Epithelial cell of prostate (primary cell): ENCODE data around the gene PTPN1.
A peak's percentile ranks its signal among the peaks of the same experiment; 100 is the strongest.
"Not testable (repeated sequence)": the region's sequence is repeated elsewhere in the genome, so short reads cannot be mapped to it uniquely, and the experiment has no call there.

Experiments used
- DNase-seq: peaks from one replicate; pipeline ENCODE4 v3.0.0-alpha.2; 2011; ENCODE audit warnings: low read depth, low spot score
- H3K27ac ChIP-seq: fragments of 450-650 bp; 2 replicates; pipeline ENCODE4 v1.5.1; 2017; ENCODE audit warnings: mild to moderate bottlenecking

The PTPN1 gene

DNA sequence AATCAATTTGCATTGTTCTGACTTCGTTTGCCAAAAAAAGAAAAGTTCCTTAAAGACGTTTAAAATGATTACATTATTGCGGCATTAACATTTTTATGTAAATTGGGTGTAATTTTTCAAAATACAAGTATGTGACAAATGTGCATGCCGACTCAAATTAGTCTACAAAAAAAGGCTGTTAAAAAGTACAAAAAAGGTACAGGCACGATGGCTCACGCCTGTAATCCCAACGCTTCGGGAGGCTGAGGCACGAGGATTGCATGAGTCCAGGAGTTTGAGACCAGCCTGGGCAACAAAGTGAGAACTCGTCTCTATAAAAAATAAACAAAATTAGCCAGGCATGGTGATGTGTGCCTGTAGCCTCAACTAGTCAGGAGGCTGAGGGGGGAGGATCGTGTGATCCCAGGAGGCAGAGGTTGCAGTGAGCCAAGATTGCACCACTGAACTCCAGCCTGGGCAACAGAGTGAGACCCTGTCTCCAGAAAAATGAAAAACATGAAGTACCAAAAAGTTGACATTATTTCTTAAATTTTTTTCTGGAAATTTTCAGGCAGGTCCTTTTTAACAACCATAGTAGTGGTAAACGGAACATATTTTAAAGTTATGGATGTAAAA, 90.2 kb downstream of the PTPN1 start:
- DNase-seq = no peak
- no peak overlapping the region for H3K27ac ChIP-seq

DNA sequence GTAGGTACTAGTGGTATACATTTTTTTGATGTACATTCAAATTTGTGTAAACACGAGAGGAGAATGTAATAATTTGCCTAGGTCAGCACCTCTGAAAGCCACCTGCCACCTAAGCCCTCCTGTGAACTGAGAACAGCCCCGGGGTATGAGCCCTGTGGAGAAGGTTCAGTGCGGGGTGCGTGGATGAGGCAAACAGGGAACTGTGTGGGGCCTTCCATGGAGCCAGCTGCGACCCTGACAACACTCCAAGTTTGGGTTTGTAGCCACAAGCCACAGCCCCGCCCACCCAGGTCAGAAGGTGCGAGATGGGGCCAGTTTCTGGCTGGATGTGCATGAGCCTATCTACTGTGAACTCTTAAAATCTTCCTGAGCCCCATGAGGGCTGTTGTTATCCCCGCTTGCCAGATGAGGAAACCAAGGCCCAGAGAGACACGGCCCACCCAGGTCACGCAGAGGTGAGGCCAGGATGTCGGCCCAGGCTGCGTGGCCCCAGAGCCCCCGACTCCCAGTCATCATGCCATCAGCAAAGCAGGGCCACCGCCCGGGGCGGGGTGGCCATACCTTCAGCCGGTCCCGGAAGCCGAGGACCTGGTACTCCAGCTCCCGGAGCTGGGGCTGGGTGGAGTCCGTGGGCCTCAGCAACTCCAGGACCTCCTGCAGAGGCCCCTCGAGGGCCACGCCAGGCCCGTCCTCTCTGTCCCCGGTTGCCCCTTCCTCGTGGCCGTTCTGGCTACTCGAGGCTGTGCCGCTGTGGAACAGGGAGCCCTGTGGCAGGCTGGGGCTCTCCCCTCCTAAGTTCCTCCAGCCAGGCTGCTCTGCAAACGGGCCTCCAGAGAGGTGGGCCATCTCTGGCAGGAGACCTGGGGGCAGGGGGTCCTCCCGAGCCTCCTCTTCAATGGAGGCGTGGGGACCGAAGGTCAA, 91.6 kb downstream of the PTPN1 start:
- DNase-seq = no peak
- no peak overlapping the region for H3K27ac ChIP-seq

DNA sequence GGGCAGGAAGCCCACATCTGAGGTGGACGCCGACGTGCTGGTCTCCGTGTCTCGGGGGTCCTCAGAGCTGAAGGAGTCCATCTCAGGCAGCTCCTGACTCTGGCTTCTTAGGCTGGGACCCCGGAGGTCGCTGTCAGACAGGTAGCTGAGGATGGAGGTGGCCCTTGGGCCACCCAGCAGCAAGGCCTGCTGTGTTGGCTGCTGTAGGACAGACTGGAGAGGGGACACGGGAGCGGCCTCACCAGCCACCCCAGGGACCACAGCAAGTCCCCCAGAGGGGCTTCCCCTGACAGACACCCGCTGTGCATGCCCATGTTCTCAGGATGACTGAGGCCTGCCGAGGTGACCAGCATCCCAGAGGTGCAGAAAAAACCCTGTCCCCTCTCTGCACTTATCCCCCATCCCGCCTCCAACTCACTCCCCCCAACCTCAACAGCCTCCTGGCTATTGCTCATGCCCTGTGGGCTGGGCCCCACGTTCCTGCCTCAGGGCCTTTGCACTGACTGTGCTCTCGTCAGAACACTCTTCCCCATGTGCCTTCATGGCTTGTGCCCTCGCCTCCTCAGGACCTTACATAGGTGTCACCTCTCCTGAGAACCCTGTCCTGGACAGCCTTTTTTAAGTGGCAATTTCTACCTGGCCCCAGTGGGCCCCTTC, 92.4 kb downstream of the PTPN1 start:
- H3K27ac ChIP-seq = no peak overlapping the region
- DNase-seq = no peak

DNA sequence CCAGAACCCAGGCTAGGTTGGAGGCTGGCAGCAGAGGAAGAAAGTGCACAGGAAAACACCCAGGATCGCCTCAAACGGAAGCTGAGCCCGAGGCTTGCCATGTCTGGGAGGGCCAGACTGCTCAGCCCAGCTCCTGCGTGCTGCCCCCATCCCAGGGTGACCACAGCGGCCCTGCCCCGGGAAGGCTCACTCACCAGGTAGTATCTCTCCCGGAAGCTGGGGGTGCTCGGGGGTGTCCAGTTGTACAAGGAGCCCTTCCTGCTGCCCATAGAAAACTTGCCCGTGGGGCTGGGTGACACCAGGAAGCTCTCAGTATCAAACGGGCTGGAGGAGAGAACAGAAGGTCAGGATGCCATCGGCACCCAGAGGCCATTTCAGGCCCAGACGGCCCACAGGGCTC, 94.3 kb downstream of the PTPN1 start:
- no peak for DNase-seq
- no peak overlapping the region for H3K27ac ChIP-seq

DNA sequence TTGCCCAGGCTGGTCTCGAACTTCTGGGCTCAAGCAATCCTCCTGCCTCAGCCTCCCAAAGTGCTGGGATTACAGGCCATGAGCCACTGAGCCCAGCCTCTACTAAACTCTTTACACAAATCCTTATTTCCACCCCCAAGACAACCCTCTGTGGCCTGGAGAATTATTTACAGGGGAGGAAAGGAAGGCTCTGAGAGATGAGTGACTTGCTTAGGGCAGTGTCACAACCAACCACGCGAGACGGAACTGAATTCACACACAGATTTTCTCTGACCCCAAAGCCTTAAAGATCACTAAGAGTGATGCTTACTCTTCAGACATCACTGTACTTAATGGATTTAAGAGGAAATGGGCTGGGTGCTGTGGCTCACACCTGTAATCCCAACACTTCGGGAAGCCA, 95.0 kb downstream of the PTPN1 start:
- no peak for DNase-seq
- no peak overlapping the region for H3K27ac ChIP-seq

DNA sequence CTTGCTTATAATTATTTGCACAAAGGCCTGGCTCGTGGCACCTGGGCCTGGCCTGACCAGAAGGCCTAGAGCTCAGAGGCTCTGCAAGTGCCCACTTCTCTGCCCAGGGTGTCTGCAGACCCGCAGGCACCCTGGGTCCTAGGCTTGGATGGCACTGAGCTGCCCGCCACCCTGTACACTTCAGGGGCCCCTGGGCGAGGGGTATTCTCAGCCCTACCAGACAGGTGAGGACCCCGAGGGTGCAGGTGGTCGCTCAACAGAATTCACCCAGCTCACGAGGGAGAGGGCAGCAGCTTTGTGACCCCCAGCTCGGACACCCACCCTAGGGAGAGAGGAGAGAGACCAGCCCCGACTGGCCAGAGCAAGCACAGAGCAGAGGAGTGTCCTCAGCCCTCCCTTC, 97.3 kb downstream of the PTPN1 start:
- DNase-seq = no peak
- no peak overlapping the region for H3K27ac ChIP-seq

DNA sequence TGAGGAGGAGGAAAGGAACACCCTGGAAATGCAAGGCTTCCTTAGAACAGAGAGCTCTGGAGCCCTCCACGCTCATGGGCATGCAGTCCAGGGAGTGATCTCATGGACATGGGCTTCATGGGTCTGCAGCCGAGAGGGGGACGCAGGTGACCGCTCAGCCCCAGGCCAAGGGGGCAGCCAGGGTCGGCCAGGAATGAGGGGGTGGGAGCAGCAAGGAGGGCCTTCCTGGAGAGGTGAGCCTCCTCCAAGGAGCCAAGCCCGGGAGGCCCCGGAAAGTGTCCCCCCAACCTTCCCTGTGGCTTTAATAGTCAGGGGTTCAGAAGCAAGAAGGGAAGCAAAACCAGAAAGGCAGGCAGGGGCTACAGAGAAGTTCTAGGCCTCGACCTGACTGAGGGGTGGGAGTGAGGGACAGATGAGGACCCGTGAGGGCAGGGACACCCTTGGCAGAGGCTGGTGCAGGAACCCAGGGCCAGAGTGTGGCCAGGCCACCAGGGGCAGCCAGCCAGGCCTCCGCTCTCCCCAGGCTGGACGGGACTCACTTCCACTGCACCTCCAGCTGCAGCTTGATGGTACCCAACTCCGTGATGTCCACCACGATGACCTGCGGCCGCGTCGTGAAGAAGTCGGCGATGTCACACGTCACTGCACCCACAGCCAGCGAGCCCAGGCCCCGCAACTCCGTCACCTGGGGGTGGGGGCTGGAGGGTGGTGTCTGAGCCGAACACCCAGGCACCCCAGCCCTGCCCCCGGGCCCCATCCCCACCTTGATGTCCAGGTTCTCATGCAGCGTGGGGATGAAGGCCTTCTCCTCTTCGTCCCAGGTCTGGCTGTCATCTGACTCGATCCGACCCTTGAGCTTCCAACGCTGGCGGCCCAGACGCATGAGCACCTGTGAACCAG, 97.9 kb downstream of the PTPN1 start:
- no peak overlapping the region for H3K27ac ChIP-seq
- no peak for DNase-seq

DNA sequence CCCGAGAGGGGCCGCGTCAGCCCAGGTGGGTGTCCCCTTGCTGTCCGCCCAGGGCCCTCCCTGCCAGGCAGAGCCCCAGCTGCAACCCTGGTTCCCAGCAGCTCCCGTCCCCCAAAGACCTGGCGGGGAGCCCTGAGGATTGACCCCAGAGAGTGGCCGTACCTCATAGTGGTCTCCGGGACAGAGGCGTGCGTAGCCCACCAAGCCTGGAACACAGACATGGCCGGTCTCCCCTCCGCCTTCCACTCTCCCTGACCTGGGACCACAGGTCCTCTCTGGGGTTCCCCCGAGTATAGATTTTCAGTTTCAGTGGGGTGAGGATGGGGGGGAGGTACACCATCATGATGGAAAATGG, 98.5 kb downstream of the PTPN1 start:
- H3K27ac ChIP-seq = no peak overlapping the region
- DNase-seq = no peak

DNA sequence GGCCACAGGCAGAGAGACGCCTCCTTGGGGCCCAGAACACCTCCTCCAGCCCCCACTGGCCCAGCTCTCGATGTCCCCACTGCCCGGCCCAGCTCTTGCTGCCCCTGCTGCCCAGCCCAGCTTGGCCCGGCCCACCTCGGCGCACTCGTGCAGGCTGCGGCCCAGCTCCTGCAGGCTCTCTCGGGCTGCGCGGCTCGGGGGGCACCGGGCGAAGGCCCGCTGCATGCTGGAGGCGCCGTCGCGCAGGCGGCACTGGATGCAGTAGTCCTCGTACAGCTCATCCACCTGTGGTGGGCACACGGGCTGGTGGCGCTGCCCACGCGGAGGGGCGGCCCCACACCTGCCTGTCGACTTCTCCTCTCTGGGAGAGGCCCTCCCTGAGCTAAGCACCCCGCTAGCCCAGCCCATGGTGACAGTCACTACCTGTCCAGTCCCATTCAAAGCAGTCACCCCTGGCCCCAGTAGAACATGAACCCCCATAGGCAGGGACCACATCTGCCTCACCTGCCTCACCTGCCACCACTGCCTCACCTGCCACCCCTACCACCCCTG, 99.3 kb downstream of the PTPN1 start:
- DNase-seq = no peak
- no peak overlapping the region for H3K27ac ChIP-seq

DNA sequence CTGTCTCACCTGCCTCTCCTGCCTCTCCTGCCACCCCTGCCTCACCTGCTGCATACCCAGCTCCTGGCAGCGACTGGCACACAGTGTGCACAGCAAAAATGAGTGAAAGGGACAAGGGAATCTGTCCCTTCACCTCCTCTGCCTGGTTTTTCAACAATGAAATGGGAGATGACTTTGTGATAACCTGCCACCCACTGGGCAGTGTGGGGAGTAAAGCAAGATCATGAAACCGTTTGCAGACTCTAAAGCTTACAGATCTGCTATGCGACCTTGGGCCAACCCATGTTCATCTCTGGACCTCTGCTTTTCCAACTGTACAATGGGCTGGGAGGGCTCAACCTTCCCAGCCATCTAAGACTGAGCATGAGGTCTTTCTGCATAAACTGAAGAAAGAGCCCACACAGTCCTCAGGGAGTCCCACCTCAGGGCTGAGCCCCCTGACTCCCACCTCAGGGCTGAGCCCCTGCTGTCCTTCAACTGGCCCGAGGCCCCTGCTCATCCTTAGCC, 100.1 kb downstream of the PTPN1 start:
- no peak overlapping the region for H3K27ac ChIP-seq
- no peak for DNase-seq

DNA sequence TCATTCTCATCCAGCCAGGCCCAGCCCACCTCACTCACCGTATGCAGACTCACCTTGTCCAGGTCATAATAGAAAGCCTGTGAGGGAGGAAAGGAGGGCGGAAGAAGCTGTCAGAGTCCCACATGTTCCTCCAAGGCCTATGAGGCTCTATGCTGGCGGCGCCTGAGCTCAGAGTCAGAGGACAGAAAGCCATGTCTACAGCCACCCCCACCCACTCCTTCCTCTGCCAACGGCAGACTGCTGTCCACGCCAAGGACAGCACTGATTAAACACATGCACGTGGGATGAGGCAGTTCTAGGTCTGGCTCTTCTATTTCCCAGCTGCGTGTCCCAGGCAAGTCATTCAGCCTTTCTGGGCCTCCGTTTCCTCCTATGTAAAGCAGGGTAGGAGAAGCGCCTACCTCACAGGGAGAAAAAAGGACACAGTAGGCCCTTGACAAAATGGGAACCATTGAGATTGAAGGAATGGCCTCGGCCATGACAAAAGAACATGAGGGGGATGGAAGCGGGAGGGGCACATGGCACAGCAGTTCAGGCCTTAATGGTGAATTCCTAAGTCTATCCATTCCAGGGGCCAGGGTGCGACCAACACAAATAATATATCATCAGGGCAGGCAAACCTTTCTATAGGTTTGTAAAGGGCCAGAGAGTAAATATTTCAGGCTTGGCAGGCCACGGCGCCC, 101.1 kb downstream of the PTPN1 start:
- H3K27ac ChIP-seq = no peak overlapping the region
- DNase-seq = no peak

DNA sequence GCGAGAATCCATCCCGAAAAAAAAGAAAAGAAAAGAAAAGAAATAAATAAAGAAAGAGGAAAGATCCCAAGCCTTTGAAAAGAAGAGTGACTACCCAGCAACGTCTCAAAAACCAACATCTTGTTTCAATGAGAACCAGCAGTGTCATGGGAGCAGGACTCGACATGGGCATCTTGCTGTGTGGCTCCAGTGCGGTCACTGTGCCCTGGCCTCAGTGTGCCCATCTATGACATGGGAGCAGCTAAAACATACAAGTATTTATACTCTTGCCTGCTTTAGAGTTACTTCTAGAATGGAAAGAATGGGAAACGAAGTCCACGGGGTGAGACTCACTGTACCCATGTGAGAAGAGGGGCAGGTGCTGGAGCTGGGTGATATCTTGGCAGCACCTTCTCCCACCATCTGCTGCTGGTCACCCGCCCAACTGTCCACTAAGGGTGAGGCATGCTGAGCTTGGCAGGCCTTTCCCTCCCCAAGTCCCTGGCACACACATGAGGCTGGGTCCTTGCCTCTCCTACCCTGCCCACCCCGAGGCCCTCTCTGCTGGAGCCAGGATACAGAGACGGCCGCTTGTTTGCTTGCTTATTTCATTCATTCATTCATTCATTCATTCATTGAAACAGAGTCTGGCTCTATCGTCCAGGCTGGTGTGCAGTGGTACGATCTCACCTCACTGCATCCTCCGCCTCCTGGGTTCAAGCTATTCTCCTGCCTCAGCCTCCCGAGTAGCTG, 103.4 kb downstream of the PTPN1 start:
- H3K27ac ChIP-seq = no peak overlapping the region
- DNase-seq = no peak

DNA sequence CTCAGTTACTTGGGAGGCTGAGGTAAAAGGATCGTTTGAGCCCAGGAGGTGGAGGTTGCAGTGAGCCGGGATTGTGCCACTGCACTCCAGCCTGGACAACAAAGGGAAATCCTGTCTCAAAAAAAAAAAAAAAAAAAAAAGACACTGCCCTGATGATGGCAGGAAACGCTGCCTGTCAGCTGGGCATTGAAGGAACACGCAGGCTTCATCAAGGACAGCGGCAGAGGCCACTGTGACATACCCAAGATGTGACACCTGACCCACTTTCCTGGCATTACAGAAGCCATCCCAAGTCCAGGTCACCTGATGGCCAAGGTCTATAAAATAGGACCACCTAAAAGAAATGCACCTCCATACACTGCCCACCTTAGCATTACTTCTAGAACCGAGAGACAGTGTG, 105.2 kb downstream of the PTPN1 start:
- no peak overlapping the region for H3K27ac ChIP-seq
- DNase-seq = no peak

DNA sequence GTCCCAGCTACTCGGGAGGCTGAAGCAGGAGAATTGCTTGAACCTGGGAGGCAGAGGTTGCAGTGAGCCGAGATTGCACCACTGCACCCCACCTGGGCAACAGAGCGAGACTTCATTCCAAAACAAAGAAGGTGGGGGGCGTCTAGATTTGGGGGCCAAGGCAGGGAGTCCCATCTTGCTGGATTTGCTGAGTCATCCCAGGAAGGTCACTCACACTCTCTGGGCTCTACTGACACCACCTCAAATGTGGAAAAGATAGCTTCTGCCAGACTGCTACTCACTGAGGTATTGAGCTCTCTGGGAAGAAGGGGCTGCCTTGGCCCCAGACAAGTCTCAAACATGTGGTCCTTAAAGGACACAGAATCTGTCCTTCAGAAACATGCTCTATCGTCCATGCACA, 106.8 kb downstream of the PTPN1 start:
- no peak overlapping the region for H3K27ac ChIP-seq
- no peak for DNase-seq

DNA sequence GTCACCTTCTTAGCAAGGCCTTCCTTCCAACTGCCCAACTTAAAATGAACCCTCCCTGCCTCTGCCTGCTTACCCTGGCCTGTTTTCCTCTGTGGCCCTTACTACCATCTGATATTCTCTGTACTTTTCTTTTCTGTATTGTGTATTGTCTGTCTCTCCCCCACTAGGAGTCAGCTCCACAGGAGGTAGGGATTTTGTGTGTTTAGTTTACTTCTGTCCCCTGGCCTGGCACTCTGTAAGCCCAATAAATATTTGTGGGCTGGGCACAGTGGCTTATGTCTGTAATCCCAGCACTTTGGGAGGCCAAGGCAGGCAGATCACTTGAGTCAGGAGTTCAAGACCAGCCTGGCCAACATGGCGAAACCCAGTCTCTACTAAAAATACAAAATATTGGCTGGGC, 108.4 kb downstream of the PTPN1 start:
- H3K27ac ChIP-seq = no peak overlapping the region

DNA sequence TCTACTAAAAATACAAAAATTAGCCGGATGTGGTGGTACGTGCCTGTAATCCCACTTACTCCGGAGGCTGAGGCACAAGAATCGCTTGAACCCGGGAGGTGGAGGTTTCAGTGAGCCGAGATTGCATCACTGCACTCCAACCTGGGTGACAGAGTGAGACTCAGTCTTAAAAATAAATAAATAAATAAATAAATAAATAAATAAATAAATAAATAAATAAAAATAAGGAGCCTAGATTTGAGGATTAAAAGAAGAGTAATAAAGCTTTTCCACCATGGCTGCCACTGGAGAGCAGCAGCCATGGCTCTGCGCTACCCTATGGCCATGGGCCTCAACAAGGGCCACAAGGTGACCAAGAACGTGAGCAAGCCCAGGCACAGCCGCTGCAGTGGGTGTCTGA, 110.3 kb downstream of the PTPN1 start:
- DNase-seq, H3K27ac ChIP-seq: not testable (repeated sequence)

More for the DNA sequence above, 108.4 kb downstream of the PTPN1 start:
- DNase-seq = no peak

DNA sequence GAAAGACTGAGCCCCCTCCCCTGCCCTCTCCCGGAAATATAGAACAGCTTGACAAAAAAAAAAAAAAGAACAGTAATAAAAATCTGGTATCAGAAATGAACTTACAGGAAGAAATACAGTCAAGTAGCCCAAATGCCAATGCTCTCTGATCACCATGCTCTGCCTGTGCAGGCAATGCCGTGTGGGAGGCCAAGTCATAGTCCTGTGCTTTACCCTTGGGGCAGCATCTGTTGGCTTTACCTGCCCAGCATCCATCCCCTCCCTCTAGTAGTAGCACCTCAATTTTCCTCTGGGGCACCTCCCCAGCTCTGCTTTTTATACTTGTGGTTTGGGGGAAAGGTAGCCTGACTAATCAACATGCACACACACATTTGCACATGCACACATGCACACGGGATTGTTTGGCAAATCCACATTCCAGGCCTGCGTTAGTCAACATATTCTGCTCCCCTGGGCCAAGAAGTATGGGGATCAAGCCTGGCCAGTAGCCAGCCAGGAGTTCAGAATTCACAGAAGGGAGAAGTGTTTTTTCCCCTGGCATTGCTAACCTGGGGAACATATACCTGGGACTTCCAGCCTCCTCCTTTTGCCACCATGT, 111.0 kb downstream of the PTPN1 start:
- no peak overlapping the region for H3K27ac ChIP-seq
- no peak for DNase-seq

DNA sequence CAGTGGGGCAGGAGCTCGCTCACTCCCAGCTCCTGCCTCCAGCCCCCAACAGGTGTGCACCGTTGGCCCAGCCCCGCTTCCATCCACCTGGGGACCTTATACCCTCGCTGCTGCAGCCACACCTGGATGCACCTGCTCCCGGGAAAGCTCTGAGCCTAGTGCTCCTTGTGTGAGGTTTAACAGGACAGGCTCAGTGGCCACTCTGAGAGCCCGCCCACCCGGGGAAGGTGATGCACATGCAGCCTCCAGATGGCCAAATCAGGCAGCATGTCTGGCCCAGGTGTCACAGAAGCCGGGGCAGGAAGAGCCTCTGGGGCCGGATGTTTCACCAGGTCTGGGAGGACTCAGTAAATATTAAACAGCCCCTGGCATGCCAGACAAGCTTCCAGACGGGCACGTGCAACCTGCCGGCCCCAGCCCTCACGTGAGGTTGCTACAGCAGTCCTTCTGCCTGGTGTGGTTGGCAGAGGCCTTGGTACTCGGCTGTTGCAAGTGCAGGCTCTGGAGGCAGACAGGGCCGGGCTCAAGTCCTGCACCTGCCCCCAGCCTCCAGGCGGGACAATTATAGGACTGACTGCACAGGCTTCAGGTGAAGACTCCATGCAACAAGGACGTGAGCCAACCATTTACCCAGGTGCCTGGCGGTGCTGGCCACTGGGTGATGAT, 114.3 kb downstream of the PTPN1 start:
- no peak for DNase-seq
- H3K27ac ChIP-seq = peak overlapping the region; percentile 7
